Fibroblast of lung (primary cell): Measurements from ENCODE around the gene RNF150.

ENCODE experiments used
- CTCF ChIP-seq, 2 donors: IDR thresholded peaks in 1 of 2; conservative IDR thresholded peaks in 1 of 2; 1 replicate in 1 of 2; 2 replicates in 1 of 2; pipeline ENCODE4 v1.5.1; 2011 to 2012; ENCODE audit warnings: low read length in 2 of 2, control low read depth in 1 of 2, inconsistent platforms in 1 of 2, low read depth in 1 of 2, mild to moderate bottlenecking in 1 of 2
- EZH2 ChIP-seq: IDR thresholded peaks from 2 replicates; pipeline ENCODE4 v1.5.1; 2012; ENCODE audit warnings: low read length, control low read depth, mild to moderate bottlenecking; ENCODE audit errors: missing control alignments

DNA sequence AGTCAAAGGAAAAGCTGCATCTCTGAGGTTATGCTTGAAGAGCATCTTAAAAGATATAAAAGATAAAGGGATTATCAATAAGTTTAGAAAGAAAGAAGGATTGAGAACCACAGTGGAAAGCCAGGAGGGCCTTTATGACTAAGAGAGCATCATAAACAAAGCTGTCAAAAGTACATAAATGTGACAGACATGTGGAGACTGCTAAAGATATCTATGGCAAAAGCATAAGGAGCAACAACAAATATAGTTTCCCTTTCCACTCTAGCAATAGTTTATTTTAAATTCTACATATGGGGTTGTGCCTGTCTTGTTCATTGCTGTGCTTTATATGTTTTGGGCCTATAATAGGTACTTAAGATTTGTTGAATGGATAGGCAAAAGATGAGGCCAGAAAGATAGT is 97.3 kb downstream of the RNF150 start:
- TF ChIP-seq EZH2 (no peak), CTCF (conservative IDR thresholded peaks at IDR 0.05 in 1 of 2, IDR thresholded peaks at IDR 0.05 in 1 of 2; ENCODE audit: low read depth in 1 of 2, low read length in 2 of 2) (no peak)
